IMR-90 (cell line): ENCODE results near the gene MID1. TPM values are rescaled to one million over a fixed set of nuclear protein-coding genes. Genes with fewer than 3 reads are reported as not detected.

Experiments used
- ATAC-seq: fragments of 200-7000 bp; cut with Tn5 transposase; 2 replicates; pipeline ENCODE4 v1.9.1; 2020; ENCODE audit warnings: low read depth, mild to moderate bottlenecking, moderate library complexity
- BruUV-seq: library from RNA; stranded (reverse); fragments of 400-500 nt; replicated peaks from 2 replicates; lab custom pipeline; 2021; lab: Mats Ljungman, UMichigan
- CTCF ChIA-PET: fragments of 300-600 bp; formaldehyde crosslinking; extraction: SDS; loops from one replicate; lab custom pipeline; 2021; ENCODE audit warnings: antibody characterized with exemption; lab: Yijun Ruan, JAX
- POLR2A ChIA-PET: fragments of 300-600 bp; sonication (Branson Sonifier 250); formaldehyde crosslinking; loops from one replicate; lab custom pipeline; 2022; ENCODE audit warnings: antibody characterized with exemption; ENCODE audit not compliant: unreplicated experiment; lab: Charles Lee
- DNase-seq: peaks from one replicate; pipeline ENCODE4 v3.0.0; 2013
- H2AFZ ChIP-seq: replicated peaks from 2 replicates; pipeline ENCODE3; 2013; ENCODE audit warnings: low read length, mild to moderate bottlenecking; ENCODE audit not compliant: poor library complexity
- H2AK5ac ChIP-seq: 2 replicates; pipeline ENCODE4 v1.6.1; 2013; ENCODE audit warnings: low read depth, low read length, inconsistent platforms
- H2AK9ac ChIP-seq: replicated peaks from 2 replicates; pipeline ENCODE3; 2013; ENCODE audit warnings: mild to moderate bottlenecking, low read depth, low read length, moderate library complexity; ENCODE audit not compliant: poor library complexity
- H2BK120ac ChIP-seq: 2 replicates; pipeline ENCODE4 v1.6.1; 2013; ENCODE audit warnings: low read depth, low read length, inconsistent platforms
- H2BK15ac ChIP-seq: 3 replicates; pipeline ENCODE4 v1.6.1; 2013; ENCODE audit warnings: low read depth, low read length, inconsistent platforms
- H2BK20ac ChIP-seq: 2 replicates; pipeline ENCODE4 v1.6.1; 2013; ENCODE audit warnings: low read depth, mild to moderate bottlenecking, inconsistent platforms, low read length, moderate library complexity
- H2BK5ac ChIP-seq: 2 replicates; pipeline ENCODE4 v1.6.1; 2013; ENCODE audit warnings: mild to moderate bottlenecking, low read depth, low read length, inconsistent platforms; ENCODE audit not compliant: poor library complexity, severe bottlenecking
- H3K14ac ChIP-seq: replicated peaks from 2 replicates; pipeline ENCODE4 v1.6.1; 2013; ENCODE audit warnings: low read depth, low read length, inconsistent platforms
- H3K18ac ChIP-seq: 2 replicates; pipeline ENCODE4 v1.6.1; 2013; ENCODE audit warnings: low read depth, low read length, control low read depth
- H3K23ac ChIP-seq: 2 replicates; pipeline ENCODE4 v1.6.1; 2013; ENCODE audit warnings: low read depth, low read length, inconsistent platforms
- H3K27ac ChIP-seq: 2 replicates; pipeline ENCODE4 v1.5.1; 2013; ENCODE audit warnings: mild to moderate bottlenecking, control low read depth, low read length; ENCODE audit not compliant: insufficient read depth
- H3K27me3 ChIP-seq: 2 replicates; pipeline ENCODE4 v1.6.1; 2013; ENCODE audit warnings: low read length; ENCODE audit not compliant: control insufficient read depth, insufficient read depth
- H3K36me3 ChIP-seq: 2 replicates; pipeline ENCODE4 v1.6.1; 2013; ENCODE audit warnings: low read length, mixed read lengths; ENCODE audit not compliant: control insufficient read depth, insufficient read depth
- H3K4ac ChIP-seq: 2 replicates; pipeline ENCODE4 v1.6.1; 2013; ENCODE audit warnings: low read depth, low read length, inconsistent platforms
- H3K4me1 ChIP-seq: 2 replicates; pipeline ENCODE4 v1.6.1; 2013; ENCODE audit warnings: low read length, mixed read lengths; ENCODE audit not compliant: control insufficient read depth, insufficient read depth
- H3K4me2 ChIP-seq: 2 replicates; pipeline ENCODE4 v1.6.1; 2013; ENCODE audit warnings: low read depth, mild to moderate bottlenecking, control low read depth, low read length, moderate library complexity
- H3K4me3 ChIP-seq: 2 replicates; pipeline ENCODE4 v1.5.1; 2013; ENCODE audit warnings: low read depth, mild to moderate bottlenecking, control low read depth, low read length, moderate library complexity; ENCODE audit not compliant: insufficient read depth
- H3K56ac ChIP-seq: 2 replicates; pipeline ENCODE4 v1.6.1; 2013; ENCODE audit warnings: low read length, inconsistent platforms; ENCODE audit not compliant: insufficient read depth; ENCODE audit errors: extremely low read depth
- H3K79me1 ChIP-seq, 2 experiments: 2 replicates each; pipeline ENCODE4 v1.6.1; 2013; ENCODE audit warnings: low read length in 2 of 2, inconsistent platforms in 1 of 2, low read depth in 1 of 2
- H3K9ac ChIP-seq: 2 replicates; pipeline ENCODE4 v1.6.1; 2013; ENCODE audit warnings: low read depth, low read length, control low read depth
- H3K9me1 ChIP-seq: 2 replicates; pipeline ENCODE4 v1.6.1; 2013; ENCODE audit warnings: low read length, inconsistent platforms; ENCODE audit not compliant: insufficient read depth
- H3K9me3 ChIP-seq: 2 replicates; pipeline ENCODE4 v1.6.1; 2013; ENCODE audit warnings: low read length; ENCODE audit not compliant: control insufficient read depth, insufficient read depth
- H4K20me1 ChIP-seq: 2 replicates; pipeline ENCODE4 v1.6.1; 2013; ENCODE audit warnings: low read length, inconsistent platforms; ENCODE audit not compliant: insufficient read depth
- H4K5ac ChIP-seq: 2 replicates; pipeline ENCODE4 v1.6.1; 2013; ENCODE audit warnings: mild to moderate bottlenecking, low read depth, low read length, control low read depth
- H4K8ac ChIP-seq, 2 experiments: 2 replicates each; pipeline ENCODE4 v1.6.1; 2013; ENCODE audit warnings: low read depth in 2 of 2, low read length in 2 of 2, control low read depth in 1 of 2, inconsistent platforms in 1 of 2
- H4K91ac ChIP-seq: 2 replicates; pipeline ENCODE4 v1.6.1; 2013; ENCODE audit warnings: low read depth, low read length, inconsistent platforms; ENCODE audit not compliant: insufficient read depth
- BHLHE40 ChIP-seq: fragments of 150-350 bp; IDR thresholded peaks from 2 replicates; pipeline ENCODE4 v1.6.1; 2016; ENCODE audit warnings: mild to moderate bottlenecking, low read depth, low read length
- CEBPB ChIP-seq: IDR thresholded peaks from 2 replicates; pipeline ENCODE4 v1.6.1; 2012; ENCODE audit warnings: low read depth, low read length, improper control_type of control experiment
- CHD1 ChIP-seq: IDR thresholded peaks from 2 replicates; pipeline ENCODE4 v1.6.1; 2012; ENCODE audit warnings: low read depth, low read length, improper control_type of control experiment
- FOS ChIP-seq: fragments of 150-350 bp; IDR thresholded peaks from 2 replicates; pipeline ENCODE4 v1.6.1; 2016; ENCODE audit warnings: low read depth, low read length
- MAFK ChIP-seq: IDR thresholded peaks from 2 replicates; pipeline ENCODE4 v1.6.1; 2012; ENCODE audit warnings: low read depth, low read length, improper control_type of control experiment
- MAZ ChIP-seq: IDR thresholded peaks from 2 replicates; pipeline ENCODE4 v1.6.1; 2012; ENCODE audit warnings: low read depth, mild to moderate bottlenecking, low read length, improper control_type of control experiment, moderate library complexity, borderline replicate concordance
- MXI1 ChIP-seq: IDR thresholded peaks from 2 replicates; pipeline ENCODE4 v1.6.1; 2012; ENCODE audit warnings: low read depth, mild to moderate bottlenecking, low read length, moderate library complexity, borderline replicate concordance
- NFE2L2 ChIP-seq: fragments of 150-350 bp; IDR thresholded peaks from 2 replicates; pipeline ENCODE4 v1.6.1; 2016; ENCODE audit warnings: low read depth, mild to moderate bottlenecking, low read length
- POLR2A ChIP-seq: IDR thresholded peaks from 2 replicates; pipeline ENCODE4 v1.6.1; 2012; ENCODE audit warnings: mild to moderate bottlenecking, low read depth, low read length
- RAD21 ChIP-seq: IDR thresholded peaks from 2 replicates; pipeline ENCODE4 v1.6.1; 2012; ENCODE audit warnings: low read length, improper control_type of control experiment
- RCOR1 ChIP-seq: IDR thresholded peaks from 2 replicates; pipeline ENCODE4 v1.6.1; 2012; ENCODE audit warnings: mild to moderate bottlenecking, low read length, improper control_type of control experiment; ENCODE audit not compliant: insufficient replicate concordance
- RFX5 ChIP-seq: IDR thresholded peaks from 2 replicates; pipeline ENCODE4 v1.8.0; 2012; ENCODE audit warnings: low read depth, mild to moderate bottlenecking, low read length, moderate library complexity
- SMC3 ChIP-seq: fragments of 150-350 bp; IDR thresholded peaks from 2 replicates; pipeline ENCODE4 v1.6.1; 2016; ENCODE audit warnings: low read depth, mild to moderate bottlenecking, antibody characterized with exemption, low read length, moderate library complexity
- WGBS, 2 experiments: methylation state at CpG; one replicate each; pipeline versions ENCODE4 v1.1.5 to v1.1.7; 2013; ENCODE audit warnings: missing lambda C conversion rate in 2 of 2; ENCODE audit not compliant: insufficient read length in 1 of 2; ENCODE audit errors: extremely low coverage in 2 of 2; 5-methylcytosine and 5-hydroxymethylcytosine counted together
- dilution Hi-C: fragments of 300-500 bp; cut with HindIII; formaldehyde crosslinking; loops from one replicate; pipeline ENCODE4 v1.14.3; 2018; ENCODE audit warnings: low sequenced_read_pairs; ENCODE audit not compliant: unreplicated experiment
- in situ Hi-C: fragments of 300-500 bp; cut with MboI; formaldehyde crosslinking; loops from 3 replicates; pipeline ENCODE4 v1.14.3; 2019; ENCODE audit warnings: low sequenced_read_pairs, inconsistent platforms, mixed read lengths
- intact Hi-C: fragments of 100-400 bp; cut with micrococcal nuclease; formaldehyde crosslinking; loops from 2 replicates; pipeline ENCODE4 v1.10.0; 2022
- polyA plus RNA-seq, 3 experiments: library from polyadenylated mRNA; depleted of rRNA; stranded (reverse); fragments of >200 nt; gene quantifications; 2 replicates each; pipeline ENCODE4 v1.2.3, GENCODE V29; 2012; ENCODE audit warnings: low replicate concordance in 1 of 3
- total RNA-seq: library from RNA; depleted of rRNA; stranded (reverse); fragments of >200 nt; gene quantifications from 2 replicates; pipeline ENCODE4 v1.2.3, GENCODE V29; 2012
- TF ChIP-seq, protein P1 (sequence below): fragments of 150-350 bp; IDR thresholded peaks from 2 replicates; pipeline ENCODE4 v1.6.1; 2016; ENCODE audit warnings: low read depth, mild to moderate bottlenecking, low read length, moderate library complexity, borderline replicate concordance
- TF ChIP-seq, protein P2 (sequence below): conservative IDR thresholded peaks from 2 replicates; pipeline ENCODE4 v1.5.1; 2012; ENCODE audit warnings: mild to moderate bottlenecking, low read depth, low read length, improper control_type of control experiment
- TF ChIP-seq, protein P3 (sequence below): fragments of 150-350 bp; IDR thresholded peaks from 2 replicates; pipeline ENCODE4 v1.6.1; 2017; ENCODE audit warnings: mild to moderate bottlenecking, antibody characterized with exemption, low read length, low read depth

MID1 gene
- total and polyA plus RNA-seq, 2 of the 4 experiments (the other 2 are of a cell fraction) = 37.2 to 106 TPM

- Histone ChIP-seq H3K9me3 (no peaks in the 10 kb centered on the region), H3K27me3 (no peaks in the 10 kb centered on the region), H2BK15ac (no peak overlapping the region), H3K27ac (no peak overlapping the region), H4K5ac (no peak overlapping the region), H3K14ac (peak overlapping the region; percentile 18; the same call in 1 of the 2 replicates), H2BK20ac (no peak overlapping the region), H3K4ac (no peak overlapping the region), H3K9me1 (no peaks in the 10 kb centered on the region), H4K20me1 (no peaks in the 10 kb centered on the region), H3K4me1 (no peaks in the 10 kb centered on the region), H3K23ac (no peak overlapping the region), H3K79me1 (peaks cover 4 to 24% of the 10 kb centered on the region in 2 experiments; a peak in 3 of 4 replicates), H2AFZ (no peak overlapping the region), H2AK5ac (peak overlapping the region; percentile 51; the same call in 1 of the 2 replicates), H2BK120ac (no peak overlapping the region), H3K4me3 (no peak overlapping the region), H4K91ac (no peak overlapping the region), H3K56ac (no peak overlapping the region), H3K9ac (no peak overlapping the region), H4K8ac (peak overlapping the region in 1 of 2 experiments; percentile 19; a peak in 1 of 4 replicates), H3K18ac (no peak overlapping the region), H3K4me2 (no peak overlapping the region), H2BK5ac (peak overlapping the region; percentile 26), H2AK9ac (no peak overlapping the region), H3K36me3 (no peaks in the 10 kb centered on the region)
- no peak for ATAC-seq
- CTCF ChIA-PET = interaction anchor here (1.1 to 1.3 kb wide), 2 partner anchors 12 to 408 kb away, joined by 3 to 6 read pairs; no protein-coding TSS in a partner anchor
- DNase-seq = no peak
- 20% methylated on average over 1 of the region's 5 CpGs; no CpG with 5 or more reads in 1 of the 2 experiments for WGBS, 2 experiments
- intact Hi-C loops = no loop called here
- in situ Hi-C loops = no loop called here
- POLR2A ChIA-PET = no interaction called here
- BruUV-seq = no TSS peak
- TF ChIP-seq SMC3 (no peak), RCOR1 (no peak), RAD21 (no peak), MAZ (no peak), RFX5 (no peak), BHLHE40 (no peak), MXI1 (no peak), CHD1 (no peak), NFE2L2 (no peak), MAFK (no peak), POLR2A (no peak), FOS (no peak), CEBPB (no peak)
- TF ChIP-seq, protein P1, sequence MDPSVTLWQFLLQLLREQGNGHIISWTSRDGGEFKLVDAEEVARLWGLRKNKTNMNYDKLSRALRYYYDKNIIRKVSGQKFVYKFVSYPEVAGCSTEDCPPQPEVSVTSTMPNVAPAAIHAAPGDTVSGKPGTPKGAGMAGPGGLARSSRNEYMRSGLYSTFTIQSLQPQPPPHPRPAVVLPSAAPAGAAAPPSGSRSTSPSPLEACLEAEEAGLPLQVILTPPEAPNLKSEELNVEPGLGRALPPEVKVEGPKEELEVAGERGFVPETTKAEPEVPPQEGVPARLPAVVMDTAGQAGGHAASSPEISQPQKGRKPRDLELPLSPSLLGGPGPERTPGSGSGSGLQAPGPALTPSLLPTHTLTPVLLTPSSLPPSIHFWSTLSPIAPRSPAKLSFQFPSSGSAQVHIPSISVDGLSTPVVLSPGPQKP = no peak
- TF ChIP-seq, protein P2, sequence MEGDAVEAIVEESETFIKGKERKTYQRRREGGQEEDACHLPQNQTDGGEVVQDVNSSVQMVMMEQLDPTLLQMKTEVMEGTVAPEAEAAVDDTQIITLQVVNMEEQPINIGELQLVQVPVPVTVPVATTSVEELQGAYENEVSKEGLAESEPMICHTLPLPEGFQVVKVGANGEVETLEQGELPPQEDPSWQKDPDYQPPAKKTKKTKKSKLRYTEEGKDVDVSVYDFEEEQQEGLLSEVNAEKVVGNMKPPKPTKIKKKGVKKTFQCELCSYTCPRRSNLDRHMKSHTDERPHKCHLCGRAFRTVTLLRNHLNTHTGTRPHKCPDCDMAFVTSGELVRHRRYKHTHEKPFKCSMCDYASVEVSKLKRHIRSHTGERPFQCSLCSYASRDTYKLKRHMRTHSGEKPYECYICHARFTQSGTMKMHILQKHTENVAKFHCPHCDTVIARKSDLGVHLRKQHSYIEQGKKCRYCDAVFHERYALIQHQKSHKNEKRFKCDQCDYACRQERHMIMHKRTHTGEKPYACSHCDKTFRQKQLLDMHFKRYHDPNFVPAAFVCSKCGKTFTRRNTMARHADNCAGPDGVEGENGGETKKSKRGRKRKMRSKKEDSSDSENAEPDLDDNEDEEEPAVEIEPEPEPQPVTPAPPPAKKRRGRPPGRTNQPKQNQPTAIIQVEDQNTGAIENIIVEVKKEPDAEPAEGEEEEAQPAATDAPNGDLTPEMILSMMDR = no peak
- TF ChIP-seq, protein P3, sequence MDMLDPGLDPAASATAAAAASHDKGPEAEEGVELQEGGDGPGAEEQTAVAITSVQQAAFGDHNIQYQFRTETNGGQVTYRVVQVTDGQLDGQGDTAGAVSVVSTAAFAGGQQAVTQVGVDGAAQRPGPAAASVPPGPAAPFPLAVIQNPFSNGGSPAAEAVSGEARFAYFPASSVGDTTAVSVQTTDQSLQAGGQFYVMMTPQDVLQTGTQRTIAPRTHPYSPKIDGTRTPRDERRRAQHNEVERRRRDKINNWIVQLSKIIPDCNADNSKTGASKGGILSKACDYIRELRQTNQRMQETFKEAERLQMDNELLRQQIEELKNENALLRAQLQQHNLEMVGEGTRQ = no peak
- dilution Hi-C loops = no loop called here
These were observed 21.8 kb downstream of the MID1 start for GRCh38 chrX:10598540-10598939.
